Erythroblast (primary cell): ENCODE data around the gene APBB2.

Experiments
- GATA1 ChIP-seq: IDR thresholded peaks from 2 replicates; pipeline ENCODE4 v1.6.1; 2011; ENCODE audit warnings: low read depth, mild to moderate bottlenecking, control low read depth, low read length, moderate library complexity
- POLR2A ChIP-seq: IDR thresholded peaks from 2 replicates; pipeline ENCODE4 v1.6.1; 2011; ENCODE audit warnings: mild to moderate bottlenecking, low read length

DNA sequence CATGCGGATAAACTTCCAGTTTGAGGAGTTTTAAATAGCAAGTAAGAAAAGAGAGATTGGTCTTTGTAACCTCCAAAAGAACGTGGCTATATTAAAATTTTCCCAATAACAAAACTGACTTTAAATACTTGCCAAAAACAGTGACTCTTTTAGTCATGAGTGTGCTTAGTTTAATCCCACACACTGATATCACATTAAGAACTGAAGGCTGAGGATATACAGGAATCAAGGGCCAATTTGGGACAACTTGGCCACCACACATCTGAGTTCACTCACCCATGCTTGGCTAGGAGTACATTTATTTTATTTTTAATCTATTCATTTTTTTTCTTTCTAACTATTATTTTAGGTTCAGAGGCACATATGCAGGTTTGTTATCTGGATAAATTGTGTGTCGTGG is 110.2 kb downstream of the APBB2 start:
- TF ChIP-seq POLR2A (no peak), GATA1 (no peak)
